HG02973 (cell line): ENCODE measurements around the gene APEH.
A peak's percentile ranks its signal among the peaks of the same experiment; 100 is the strongest.

Experiments
- ATAC-seq: cut with Tn5 transposase; IDR thresholded peaks from one replicate; pipeline ENCODE4 v1.9.1; 2021; ENCODE audit warnings: moderate library complexity; ENCODE audit not compliant: unreplicated experiment

Gene APEH

DNA sequence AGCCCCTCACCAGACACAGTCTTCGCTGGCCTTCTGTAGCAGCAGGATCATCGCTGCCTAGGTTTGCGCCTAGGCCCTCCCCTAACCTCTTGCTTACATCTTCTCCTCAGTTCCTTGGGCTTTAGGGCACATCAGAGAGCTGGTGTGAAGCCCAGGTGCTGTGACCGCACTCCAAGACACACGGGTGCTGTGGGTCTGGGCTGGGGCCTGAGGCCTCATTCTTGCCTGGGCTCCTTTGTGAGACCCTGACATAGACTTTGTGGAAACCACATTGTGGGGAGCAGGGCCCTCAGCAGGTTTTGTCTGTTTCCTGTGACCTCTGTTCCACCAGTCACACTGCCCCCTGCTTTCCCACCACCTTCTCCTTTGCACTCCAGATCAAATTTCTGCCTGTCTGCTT is 37.3 kb downstream of the APEH start:
- ATAC-seq: no peak

DNA sequence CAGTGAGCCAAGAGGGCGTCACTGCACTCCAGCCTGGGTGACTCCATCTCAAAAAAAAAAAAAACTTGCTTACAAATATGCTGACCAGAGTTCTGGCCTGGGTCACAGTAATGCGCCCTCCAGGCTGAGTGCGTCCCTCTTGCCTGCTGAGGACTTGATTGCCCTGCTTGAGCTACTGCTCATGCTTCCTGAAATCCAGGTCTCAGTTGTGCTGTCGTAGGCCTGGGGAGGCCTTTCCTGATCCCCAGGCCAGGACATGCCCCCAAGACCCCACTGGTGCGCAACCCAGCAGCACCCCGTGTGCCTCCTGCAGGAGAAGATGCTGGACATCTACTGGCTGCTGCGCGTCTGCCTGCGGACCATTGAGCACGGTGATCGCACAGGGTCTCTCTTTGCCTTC is 38.0 kb downstream of the APEH start:
- no peak for ATAC-seq

DNA sequence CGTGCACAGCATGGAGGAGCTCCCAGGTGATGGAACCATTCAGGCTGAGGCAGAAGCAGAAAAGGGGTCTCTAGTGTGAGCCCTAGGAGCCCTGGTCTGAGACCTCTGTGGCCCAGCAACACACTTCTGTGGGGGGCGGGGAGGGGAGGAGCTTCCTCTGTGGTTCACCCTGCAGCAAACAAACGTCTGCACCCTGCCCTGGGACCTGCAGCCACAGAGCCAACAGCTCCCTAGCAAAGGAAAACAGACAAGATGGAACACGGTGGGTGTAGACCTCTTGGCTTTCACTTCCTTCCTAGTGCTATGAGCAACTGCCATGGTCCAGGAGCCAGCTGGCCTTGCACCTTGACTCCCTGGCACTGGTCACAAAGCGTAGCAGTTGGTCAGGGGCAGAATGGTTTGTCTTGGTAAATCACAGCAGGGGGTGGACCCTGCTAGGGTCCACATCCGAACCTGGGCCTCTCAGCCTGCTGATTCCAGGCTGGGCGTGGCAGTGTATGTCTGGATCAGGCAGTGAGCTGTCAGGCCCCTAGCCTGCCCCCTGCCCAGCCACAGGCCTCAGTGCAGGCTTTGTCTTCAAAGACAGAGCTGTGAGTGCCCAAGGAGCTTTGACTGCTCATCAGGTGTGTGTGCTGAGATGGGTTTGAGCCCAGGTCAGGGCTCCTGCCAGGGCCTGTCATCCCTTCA is 38.6 kb downstream of the APEH start:
- ATAC-seq: no peak

DNA sequence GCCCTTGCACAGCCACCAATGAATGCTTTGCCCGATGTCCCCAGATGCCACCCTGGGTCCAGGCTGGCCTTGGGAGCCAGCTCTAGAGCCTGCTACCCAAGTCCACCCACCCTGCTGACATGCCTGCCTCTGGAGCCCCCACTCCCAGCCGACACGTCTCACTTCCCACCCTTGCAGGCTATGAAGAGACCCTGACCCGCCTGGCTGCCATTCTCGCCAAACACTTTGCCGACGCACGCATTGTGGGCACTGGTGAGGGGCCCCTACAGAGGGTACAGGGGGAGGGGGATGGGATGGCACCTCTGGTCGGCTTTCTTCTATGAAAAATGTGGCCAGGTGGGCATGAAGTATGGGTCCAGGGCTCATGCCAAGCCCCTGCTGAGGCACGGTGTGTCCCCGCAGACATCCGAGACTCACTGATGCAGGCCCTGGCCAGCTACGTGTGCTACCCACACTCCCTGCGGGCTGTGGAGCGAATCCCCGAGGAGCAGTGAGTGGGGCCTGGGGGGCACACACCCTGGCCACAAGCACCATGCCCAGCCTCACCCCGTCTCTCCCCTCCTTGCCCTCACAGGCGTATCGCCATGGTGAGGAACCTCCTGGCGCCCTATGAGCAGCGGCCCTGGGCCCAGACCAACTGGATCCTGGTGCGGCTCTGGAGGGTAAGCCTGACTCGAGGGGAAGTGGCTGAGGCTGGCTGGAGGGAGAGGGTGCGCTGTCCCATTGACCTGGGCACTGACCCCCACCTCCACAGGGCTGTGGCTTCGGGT is 39.4 kb downstream of the APEH start:
- no peak for ATAC-seq

DNA sequence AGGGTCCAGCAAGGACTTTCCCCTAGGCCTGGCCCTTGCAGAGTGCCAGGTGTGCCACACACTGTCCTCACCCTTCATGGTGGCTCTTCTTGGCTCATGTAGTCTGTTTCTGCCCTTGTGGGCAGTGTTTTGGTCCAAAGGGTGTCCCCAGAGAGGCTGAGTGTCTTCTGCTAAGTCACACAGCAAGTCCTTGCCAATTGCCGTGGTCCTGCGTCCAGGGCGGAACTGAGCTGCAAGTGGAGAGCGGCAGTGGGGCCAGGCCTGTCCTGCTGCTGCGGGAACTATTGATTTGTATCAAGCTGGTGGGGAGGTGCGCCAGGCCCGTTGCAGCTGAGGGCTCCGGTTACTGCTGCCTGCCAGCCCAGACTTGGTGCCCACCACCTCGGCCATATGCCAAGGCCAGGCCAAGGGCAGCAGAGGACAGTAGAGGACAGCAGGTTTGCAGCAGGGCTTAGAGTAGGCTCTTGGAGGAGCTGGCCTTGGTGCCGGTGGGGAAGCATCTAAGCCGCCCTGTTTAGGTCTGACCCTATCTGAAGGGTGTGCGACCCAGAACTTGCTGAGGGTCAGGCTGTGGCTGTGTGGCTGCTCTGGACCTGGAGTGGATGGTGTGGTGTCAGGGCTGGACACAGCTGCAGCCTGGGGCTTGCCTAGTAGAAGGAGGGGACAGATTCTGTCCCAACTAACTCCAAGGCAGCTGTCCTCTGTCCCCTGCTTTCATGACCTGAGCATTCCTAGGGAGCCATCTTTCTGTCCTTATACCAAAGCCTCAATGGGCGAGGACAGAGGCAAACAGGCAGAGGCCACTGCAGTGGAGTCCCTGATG is 40.8 kb downstream of the APEH start:
- ATAC-seq: no peak

DNA sequence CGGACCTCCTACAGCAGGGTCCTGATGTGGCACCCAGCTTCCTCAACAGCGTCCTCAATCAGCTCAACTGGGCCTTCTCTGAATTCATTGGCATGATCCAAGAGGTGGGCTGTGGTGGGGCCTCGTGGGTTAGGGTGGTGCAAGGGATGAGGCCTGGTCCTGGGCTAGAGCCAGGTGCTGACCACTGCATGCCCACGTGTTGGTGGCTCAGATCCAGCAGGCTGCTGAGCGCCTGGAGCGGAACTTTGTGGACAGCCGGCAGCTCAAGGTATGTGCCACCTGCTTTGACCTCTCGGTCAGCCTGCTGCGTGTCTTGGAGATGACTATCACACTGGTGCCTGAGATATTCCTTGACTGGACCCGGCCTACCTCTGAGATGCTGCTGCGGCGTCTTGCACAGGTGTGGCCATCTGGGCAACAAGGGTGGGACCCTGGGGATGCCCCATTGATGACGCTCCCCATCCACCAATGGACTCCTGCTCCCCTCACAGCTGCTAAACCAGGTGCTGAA is 41.5 kb downstream of the APEH start:
- no peak for ATAC-seq

DNA sequence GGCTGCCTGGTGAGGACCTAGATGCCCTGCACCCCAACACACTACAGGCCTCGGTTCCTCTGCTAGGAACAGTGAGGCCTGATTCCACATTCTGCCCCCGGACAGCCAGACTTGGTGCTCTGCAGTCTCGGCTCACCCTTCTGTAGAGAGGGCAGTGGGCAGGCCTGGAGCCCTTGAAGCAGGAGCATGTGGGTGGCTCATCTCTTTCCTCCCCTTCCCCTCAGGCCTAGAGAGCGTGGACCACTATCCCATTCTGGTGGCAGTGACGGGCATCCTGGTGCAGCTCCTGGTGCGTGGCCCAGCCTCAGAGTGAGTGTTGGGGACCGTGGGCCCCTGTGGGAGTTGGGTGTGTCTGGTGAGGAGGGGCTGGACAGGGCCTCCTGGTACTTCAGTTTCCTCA is 42.0 kb downstream of the APEH start:
- no peak for ATAC-seq

DNA sequence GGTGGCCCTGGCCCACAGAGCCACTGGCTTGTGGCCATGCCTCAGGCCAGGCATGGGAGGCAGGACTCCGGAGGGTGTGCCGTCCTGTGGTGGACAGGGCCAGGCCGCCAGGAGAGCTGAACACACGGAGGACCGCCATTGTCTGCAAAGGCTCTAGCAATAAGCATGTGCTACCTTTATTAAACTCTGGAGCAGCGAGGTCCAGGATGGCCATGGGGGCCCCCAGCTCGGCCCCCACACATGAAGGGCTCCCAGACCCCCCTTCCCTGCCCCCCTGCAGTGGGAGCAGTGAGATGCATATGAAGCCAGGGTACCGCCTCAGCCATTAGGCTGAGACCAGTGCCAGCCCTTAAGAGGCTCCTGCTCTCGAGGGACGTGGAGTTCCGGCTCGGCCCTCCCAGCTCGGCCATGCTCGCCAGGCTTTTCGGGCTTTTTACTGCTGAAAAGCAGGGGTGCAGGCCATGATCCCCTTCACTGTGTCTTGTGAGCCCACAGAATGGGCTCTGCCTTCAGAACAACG is 42.6 kb downstream of the APEH start:
- no peak for ATAC-seq

DNA sequence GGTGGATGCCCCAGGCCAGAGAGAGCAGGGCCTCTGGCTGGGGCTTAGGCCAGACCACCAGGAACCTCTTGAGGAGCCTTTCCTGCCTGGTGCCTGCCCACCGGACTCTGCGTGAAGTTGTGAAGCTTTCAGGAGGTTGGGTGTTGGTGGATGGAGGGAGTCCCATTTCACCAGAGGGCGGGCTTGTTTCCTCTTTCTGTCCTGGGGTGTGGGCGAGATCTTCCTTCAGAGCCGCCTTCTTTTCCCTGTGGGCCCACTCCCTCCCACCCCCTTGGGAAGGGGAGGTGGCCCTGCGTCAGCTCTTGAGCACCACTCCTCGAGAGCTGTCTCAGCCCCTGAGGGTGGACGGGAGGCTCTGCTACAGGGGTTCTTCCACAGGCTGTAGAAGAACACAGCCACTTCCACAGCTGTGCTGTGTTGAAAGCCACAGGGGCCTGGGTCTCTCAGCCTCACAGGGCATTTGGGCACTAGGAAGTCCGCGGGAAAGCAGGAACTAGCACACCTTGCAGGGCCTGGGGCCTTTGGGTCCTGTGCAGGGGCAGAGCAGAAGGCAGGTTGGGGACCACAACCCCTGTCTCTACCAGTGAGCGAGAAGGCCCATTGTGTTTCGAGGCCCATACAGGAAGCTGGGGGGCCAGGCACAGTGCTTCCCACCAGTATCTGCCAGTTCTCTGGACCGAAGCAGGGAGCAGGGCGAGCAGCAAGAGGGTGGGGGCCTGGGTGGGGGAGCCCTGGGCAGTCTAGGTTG is 43.2 kb downstream of the APEH start:
- no peak for ATAC-seq

DNA sequence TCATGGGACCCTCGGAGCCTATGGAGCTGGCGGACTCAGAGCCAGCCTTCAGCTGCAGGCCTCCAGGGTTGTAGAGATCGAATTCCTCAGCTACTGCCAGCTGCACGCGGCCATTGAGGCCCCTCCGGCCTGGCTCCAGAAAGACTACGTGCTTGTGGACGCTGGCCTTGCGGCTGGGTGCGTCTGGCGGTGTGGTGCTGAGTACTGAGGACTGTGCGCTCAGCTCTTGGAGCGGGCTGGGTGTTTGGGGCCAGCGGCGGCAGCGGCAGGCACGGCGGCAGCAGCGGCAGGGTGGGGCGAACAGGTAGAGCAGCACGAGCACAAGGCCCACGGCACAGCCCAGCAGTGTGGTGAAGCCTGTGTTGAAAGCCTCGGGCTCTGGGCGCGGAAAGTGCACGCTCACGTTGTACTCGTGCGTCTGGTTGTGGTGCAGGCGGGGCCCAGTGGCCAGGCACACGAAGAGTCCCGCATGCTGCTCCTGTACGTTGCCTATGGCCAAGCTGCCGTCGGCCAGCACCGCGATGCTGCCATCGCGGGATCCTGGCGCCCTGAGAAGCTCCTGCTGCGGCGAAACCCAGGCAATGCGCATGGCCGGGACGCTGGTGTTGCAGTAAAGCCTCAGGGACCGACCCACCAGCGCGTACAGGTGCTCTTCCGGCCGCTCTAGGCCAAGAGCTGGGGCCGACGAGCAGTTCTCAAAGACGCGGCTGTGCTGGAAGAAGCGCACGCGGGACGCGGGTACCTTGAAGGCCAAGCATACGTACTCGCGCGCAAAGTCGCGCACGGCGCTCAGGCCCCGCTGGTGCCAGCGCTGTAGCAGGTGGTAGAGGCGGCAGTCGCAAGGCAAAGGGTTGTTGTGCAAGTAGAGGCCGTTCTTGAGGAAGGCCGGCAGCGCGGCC is 44.1 kb downstream of the APEH start:
- ATAC-seq: no peak

DNA sequence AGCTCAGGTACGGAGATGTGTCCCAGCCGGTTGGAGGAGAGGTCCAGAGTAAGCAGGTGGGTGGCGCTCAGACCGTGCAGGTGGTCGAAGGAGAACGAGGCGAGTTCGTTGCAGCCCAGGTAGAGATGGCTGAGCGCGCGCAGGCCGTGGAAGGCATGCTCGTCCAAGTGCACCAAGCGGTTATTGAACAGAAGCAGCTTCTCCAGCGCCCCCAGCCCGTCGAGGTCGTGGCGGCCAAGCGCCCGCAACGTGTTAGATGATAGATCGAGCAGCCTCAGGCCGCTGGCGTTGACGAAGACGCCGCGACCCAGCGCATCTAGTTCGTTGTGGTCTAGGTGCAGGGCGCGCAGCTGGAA is 44.7 kb downstream of the APEH start:
- no peak for ATAC-seq

DNA sequence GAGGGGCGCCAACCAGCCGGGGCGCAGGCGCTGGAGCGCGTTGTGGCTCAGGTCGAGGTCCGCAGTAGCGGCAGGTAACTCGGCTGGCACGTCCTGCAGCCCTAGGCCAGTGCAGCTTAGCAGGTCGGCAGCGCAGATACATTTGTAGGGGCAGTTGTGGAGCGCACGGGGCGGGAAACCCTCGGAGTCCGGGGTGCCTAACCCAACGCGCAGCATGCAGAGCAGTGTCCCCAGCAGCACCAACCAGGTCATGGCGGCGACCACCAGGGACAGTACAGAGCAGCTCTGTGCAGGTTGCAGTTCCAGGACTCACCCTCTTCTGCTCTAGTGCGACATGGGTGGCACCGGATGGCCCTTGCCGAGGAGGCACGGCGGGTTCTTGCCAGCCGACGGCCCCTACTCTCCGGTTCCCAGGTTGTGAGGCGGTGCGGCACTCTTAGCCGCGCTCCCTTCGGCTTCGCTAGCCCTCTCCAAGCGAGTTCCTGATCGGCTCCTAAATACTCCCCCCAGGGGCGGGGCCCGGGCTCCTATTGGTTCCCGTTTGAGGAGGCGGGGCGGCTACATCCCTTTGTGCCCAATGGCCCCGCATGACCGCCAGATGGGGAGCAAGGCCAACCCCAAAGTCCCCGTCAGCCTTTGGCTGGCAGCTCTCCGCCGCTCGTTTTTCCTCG is 45.2 kb downstream of the APEH start, which contains the start of gene AMIGO3:
AMIGO3 (minus strand) TSS at position 471 of the 671 bp plus-strand sequence; CDS start at position 252, 219 bp downstream.
- ATAC-seq: peak; percentile 46

DNA sequence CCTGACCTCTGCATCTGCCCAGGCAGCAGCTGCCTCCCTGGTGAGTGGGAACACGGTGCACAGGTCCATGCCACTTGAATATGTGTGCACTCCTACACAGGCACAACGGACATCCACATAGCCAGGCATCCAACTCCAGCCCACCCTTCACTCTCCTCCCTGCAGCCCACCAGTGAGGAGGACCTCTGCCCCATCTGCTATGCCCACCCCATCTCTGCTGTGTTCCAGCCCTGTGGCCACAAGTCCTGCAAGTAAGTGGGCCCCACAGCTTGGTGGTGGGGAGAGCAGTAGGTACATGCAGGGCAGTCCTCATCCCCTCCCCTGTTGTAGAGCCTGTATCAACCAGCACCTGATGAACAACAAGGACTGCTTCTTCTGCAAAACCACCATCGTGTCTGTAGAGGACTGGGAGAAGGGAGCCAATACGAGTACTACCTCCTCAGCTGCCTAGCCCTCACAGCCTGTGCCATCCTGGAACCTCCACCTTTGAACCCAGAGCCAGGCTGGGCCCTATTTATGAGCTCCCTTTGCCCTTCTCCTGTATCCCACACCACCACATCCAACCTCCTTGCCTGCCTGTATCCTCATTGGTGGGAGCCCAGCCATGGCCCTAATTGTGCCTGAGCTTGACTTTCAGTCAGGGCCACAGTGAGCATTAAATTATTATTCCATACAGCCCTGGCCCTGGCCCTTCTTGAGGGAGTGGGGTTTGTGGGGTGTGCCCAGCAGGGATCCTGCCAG is 46.9 kb downstream of the APEH start:
- ATAC-seq: no peak

DNA sequence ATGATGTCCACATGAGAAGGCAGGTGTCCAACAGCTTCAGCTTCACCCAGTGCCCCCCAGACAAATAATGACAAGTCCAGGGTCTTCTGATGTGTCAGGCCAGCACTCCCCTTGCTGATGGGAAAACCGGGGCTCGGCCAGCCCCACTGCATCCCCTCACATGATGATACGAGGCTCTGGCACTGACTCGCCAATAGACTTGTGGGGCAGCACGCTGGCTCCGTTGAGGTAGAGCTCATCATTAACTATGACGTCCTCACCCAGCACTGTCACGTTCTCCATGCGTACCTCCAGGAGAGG is 47.4 kb downstream of the APEH start:
- no peak for ATAC-seq

DNA sequence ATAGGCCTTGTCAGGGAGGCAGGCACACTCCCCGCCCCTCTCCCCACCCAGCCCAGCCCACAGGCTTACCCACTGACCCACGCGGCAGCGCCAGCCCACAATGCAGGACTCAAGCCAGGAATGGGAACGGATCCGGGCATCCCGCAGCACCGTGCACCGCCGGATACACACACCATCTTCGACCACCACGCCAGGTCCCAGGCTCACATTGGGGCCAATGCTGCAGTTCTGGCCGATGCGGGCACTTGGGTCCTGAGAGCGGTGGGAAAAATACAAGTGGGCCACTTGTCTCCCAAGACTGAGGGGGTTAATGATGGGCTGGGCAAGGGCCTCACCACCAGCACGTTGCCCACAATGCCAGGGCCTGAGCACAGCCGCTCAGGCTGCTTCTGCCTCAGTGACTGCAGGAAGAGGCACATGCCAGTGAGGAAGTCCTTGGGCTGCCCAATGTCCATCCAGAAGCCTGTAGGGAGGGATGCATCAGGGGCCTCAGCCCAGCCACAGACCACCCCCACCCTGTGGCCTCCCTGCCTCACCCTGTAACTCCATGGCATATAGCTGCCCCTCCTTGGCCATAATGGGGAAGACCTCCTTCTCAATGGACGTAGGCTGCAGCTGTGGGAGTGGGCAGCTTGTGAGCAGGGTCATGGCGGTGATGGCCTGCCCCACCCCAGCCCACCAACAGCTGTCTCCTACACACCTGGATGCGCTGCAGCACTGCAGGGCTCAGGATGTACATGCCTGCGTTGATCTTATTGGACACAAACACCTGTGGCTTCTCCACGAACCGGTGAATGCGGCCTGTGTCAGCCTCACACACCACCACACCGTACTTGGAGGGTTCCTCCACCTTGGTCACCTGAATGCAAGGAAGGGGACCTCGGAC is 48.0 kb downstream of the APEH start:
- no peak for ATAC-seq

DNA sequence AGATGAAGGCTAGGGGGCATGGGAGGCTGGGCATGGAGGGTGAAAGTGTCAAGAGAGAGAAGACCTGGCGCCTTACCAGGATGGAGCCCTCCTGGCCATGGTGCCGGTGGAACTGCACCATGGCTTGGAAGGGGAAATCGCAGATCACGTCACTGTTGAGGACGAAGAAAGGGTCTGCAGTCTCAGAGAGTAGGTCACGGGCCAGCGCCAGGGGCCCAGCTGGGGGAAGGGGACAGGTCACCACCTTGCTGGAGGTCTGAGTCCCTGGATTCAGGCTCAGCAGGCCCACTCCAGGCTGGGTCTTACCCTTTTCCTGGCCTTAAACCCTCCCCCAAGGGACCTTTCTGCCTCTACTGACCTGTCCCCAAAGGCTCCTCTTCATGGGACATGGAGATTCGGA is 48.7 kb downstream of the APEH start:
- no peak for ATAC-seq

DNA sequence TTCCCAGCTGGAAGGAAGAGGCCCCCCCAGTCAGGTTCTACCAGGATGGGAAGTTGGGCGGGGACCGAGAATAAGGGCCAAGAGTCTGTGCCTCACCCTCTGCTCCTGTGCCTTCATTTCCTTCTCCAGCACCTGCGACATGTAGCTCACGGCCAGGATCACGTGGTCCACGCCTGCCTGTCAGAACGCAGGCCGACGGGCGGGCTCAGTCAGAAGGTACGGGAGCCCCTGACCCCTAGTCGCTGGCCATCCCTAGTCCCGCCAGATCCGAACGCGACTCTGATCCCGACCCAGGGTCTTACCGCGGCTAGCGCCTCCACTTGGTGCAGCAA is 49.1 kb downstream of the APEH start:
- ATAC-seq: no peak
